Measurements from ENCODE around the gene PDE4D. TPM values are rescaled to one million over a fixed set of nuclear protein-coding genes. Genes with fewer than 3 reads are reported as not detected.

Gene PDE4D
- total RNA-seq, 1 donor from 2014 or later = 50.0 TPM

- no peak for TF ChIP-seq CTCF (conservative IDR thresholded peaks at IDR 0.05)
- DNase-seq (ENCODE audit: extremely low spot score, unreplicated experiment) = no peak
- no peaks in the 10 kb centered on the region for H3K27me3 Mint-ChIP-seq
- H3K27ac Mint-ChIP-seq = peak overlapping the region; percentile 64
- no peaks in the 10 kb centered on the region for H3K36me3 Mint-ChIP-seq
- H3K4me3 Mint-ChIP-seq = peak overlapping the region; percentile 49
- H3K4me1 Mint-ChIP-seq (ENCODE audit: unreplicated experiment) = peaks cover 46% of the 10 kb centered on the region
- no peaks in the 10 kb centered on the region for H3K9me3 Mint-ChIP-seq
These were observed 231.4 kb downstream of the PDE4D start for GRCh38 chr5:59661954-59662615.

- Mint-ChIP-seq H3K27ac (peak overlapping the region; percentile 64), H3K36me3 (no peaks in the 10 kb centered on the region), H3K27me3 (no peaks in the 10 kb centered on the region), H3K9me3 (no peaks in the 10 kb centered on the region), H3K4me1 (ENCODE audit: unreplicated experiment) (peaks cover 45% of the 10 kb centered on the region), H3K4me3 (peak overlapping the region; percentile 22)
- no peak for TF ChIP-seq CTCF (conservative IDR thresholded peaks at IDR 0.05)
- no peak for DNase-seq (ENCODE audit: extremely low spot score, unreplicated experiment)
These were observed 232.2 kb downstream of the PDE4D start for GRCh38 chr5:59661311-59661710.

GRCh38 chr5:59660737-59661136 lies 232.8 kb downstream of the PDE4D start:
- Mint-ChIP-seq H3K4me1 (ENCODE audit: unreplicated experiment) (peaks cover 39% of the 10 kb centered on the region), H3K27ac (no peak overlapping the region), H3K9me3 (no peaks in the 10 kb centered on the region), H3K4me3 (no peak overlapping the region), H3K27me3 (no peaks in the 10 kb centered on the region), H3K36me3 (peaks cover 3% of the 10 kb centered on the region)
- peak; percentile 60 for TF ChIP-seq CTCF (conservative IDR thresholded peaks at IDR 0.05)
- DNase-seq (ENCODE audit: extremely low spot score, unreplicated experiment) = no peak

- H3K4me3 Mint-ChIP-seq = no peak overlapping the region
- no peak overlapping the region for H3K27ac Mint-ChIP-seq
- DNase-seq (ENCODE audit: extremely low spot score, unreplicated experiment) = no peak
- no peaks in the 10 kb centered on the region for H3K27me3 Mint-ChIP-seq
- H3K4me1 Mint-ChIP-seq (ENCODE audit: unreplicated experiment) = peaks cover 11% of the 10 kb centered on the region
- TF ChIP-seq CTCF (conservative IDR thresholded peaks at IDR 0.05) = no peak
- H3K36me3 Mint-ChIP-seq = peaks cover 3% of the 10 kb centered on the region
- H3K9me3 Mint-ChIP-seq = no peaks in the 10 kb centered on the region
These were observed 236.9 kb downstream of the PDE4D start for GRCh38 chr5:59656351-59657254.

GRCh38 chr5:59655693-59656309 lies 237.7 kb downstream of the PDE4D start:
- Mint-ChIP-seq H3K4me1 (ENCODE audit: unreplicated experiment) (peaks cover 7% of the 10 kb centered on the region), H3K36me3 (peaks cover 3% of the 10 kb centered on the region), H3K9me3 (no peaks in the 10 kb centered on the region), H3K4me3 (no peak overlapping the region), H3K27ac (no peak overlapping the region), H3K27me3 (no peaks in the 10 kb centered on the region)
- DNase-seq (ENCODE audit: extremely low spot score, unreplicated experiment) = no peak
- TF ChIP-seq CTCF (conservative IDR thresholded peaks at IDR 0.05) = no peak

All from type B pancreatic cell (in vitro differentiated cells).